ENCODE results near the gene RANBP3L. TPM values are rescaled to one million over a fixed set of nuclear protein-coding genes. Genes with fewer than 3 reads are reported as not detected.
A peak's percentile ranks its signal among the peaks of the same experiment; 100 is the strongest.

The RANBP3L gene
- total and polyA plus RNA-seq, 9 of the 15 experiments (the other 6 are each of a cell fraction or from before 2014, with no cell fraction given) = 0.01 to 0.06 TPM; not detected in 7

DNA sequence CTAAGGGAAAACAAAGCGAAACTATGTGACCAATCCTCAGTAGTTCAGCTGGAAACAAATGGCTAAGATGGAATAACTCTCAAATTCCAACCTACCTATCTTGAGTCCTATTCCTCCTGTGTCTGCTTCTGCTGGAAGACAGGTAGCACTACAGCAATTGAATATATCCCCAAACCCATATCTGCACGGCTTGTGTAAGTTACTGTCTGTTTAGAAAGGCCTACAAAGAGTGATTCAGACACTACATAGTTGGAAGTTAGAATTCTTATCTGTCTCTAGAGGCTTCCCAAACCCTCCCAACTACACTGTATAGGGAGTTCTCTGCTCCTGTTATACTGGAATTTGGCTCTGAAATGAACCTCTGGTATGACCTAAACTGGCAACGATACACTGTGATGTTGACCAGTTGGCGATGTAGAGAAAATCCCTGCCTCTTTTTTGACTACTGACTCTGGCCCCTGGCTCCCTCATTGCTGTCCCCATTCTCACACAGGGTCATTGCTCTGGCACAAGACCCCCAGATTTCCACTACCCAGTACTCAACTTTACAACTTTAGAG, 37.4 kb downstream of the RANBP3L start:
- no peaks in the 10 kb centered on the region for H3K36me3 ChIP-seq (ENCODE audit: control insufficient read depth, insufficient read depth, low read length)
- no peak for FAIRE-seq
- intact Hi-C loops (cut with micrococcal nuclease) = loop anchor here (5.0 kb wide), 1 partner anchor 243 kb away; no protein-coding TSS in a partner anchor
- no peaks in the 10 kb centered on the region for H3K9me3 ChIP-seq (replicated peaks; ENCODE audit: control insufficient read depth, insufficient read depth, low read depth, low read length)
- H3K4me3 ChIP-seq = no peak overlapping the region
- H3K79me2 ChIP-seq (ENCODE audit: control insufficient read depth, insufficient read depth, low read length) = no peaks in the 10 kb centered on the region
- 29% methylated on average over 4 of the region's 4 CpGs for WGBS (ENCODE audit: insufficient coverage, low coverage, missing lambda C conversion rate)
- TF ChIP-seq MXI1 (IDR thresholded peaks at IDR 0.05; ENCODE audit: low read depth, low read length) (no peak), ELF1 (tag; IDR thresholded peaks at IDR 0.05) (0 out of 2 replicates have a peak, but pooled peaks have one; percentile 37), FOXA3 (CRISPR knock-in tag; conservative IDR thresholded peaks at IDR 0.05 in 1 of 2, IDR thresholded peaks at IDR 0.05 in 1 of 2) (no peak)
- peaks cover 3 to 4% of the 10 kb centered on the region in 2 experiments; a peak in 4 of 5 replicates for H3K27me3 ChIP-seq (ENCODE audit: control insufficient read depth in 2 of 2, insufficient read depth in 2 of 2, low read length in 2 of 2)
- ATAC-seq = peak; percentile 56
- no peak overlapping the region for H3K9ac ChIP-seq (ENCODE audit: insufficient read depth in 1 of 2, low read depth in 2 of 2, low read length in 2 of 2)
- H3K27ac ChIP-seq (ENCODE audit: extremely low read depth, low read depth, low read length) = 0 out of 3 replicates have a peak overlapping the region, but pooled peaks have one; percentile 17
- ChIA-PET POLR2A (interaction anchor here (0.7 kb wide), 1 partner anchor 461 kb away, joined by 3 read pairs; no protein-coding TSS in a partner anchor), CTCF (ENCODE audit: low intra/inter-chr PET ratio) (no interaction called here)
- H2AFZ ChIP-seq (ENCODE audit: low read depth, low read length) = peak overlapping the region; percentile 79
- in situ Hi-C loops (cut with MboI) = loop anchor here (10.0 kb wide), 1 partner anchor 431 kb away; no protein-coding TSS in a partner anchor
- H3K9me1 ChIP-seq (ENCODE audit: control insufficient read depth, insufficient read depth, low read length) = no peaks in the 10 kb centered on the region
- no peaks in the 10 kb centered on the region for H4K20me1 ChIP-seq (replicated peaks; ENCODE audit: control insufficient read depth, insufficient read depth, low read length)
- H3K4me1 ChIP-seq (replicated peaks in 1 of 2; ENCODE audit: control insufficient read depth in 2 of 2, insufficient read depth in 2 of 2, low read length in 2 of 2) = peaks cover 0 to 6% of the 10 kb centered on the region in 2 experiments; a peak in 1 of 5 replicates
- no TSS peak for BruUV-seq (replicated peaks)
- peak overlapping the region; percentile 47 for H3K4me2 ChIP-seq (ENCODE audit: insufficient read depth, low read length)
- DNase-seq (ENCODE audit: extremely low read depth in 1 of 4, low spot score in 3 of 4) = peak in 1 of 4 experiments; percentile 7

DNA sequence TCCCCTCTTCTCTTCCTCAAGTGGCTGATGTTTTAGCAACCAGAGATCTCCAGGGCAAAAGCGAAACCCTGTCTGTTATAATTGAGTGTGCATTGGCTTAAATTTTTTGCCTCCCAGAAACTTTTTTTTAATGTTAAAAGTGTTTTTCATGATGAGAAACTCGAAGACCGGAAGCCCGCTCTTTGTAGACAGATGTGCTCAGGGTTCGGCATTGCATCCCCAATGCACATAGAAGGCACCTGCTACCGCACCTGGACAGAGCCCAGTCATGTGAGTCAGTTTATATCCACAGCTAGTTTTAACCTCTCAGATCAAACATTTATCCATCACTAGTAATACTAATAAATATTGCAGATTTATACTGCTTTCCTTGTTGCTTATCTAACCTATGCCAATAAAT, 40.5 kb downstream of the RANBP3L start:
- H3K27ac ChIP-seq (ENCODE audit: extremely low read depth, low read depth, low read length) = no peak overlapping the region
- intact Hi-C loops (cut with micrococcal nuclease) = loop anchor here (5.0 kb wide), 1 partner anchor 246 kb away; no protein-coding TSS in a partner anchor
- no TSS peak for BruUV-seq (replicated peaks)
- TF ChIP-seq SAP30 (IDR thresholded peaks at IDR 0.05; ENCODE audit: borderline replicate concordance, insufficient read depth, low read depth, low read length, poor library complexity, severe bottlenecking) (no peak), SMAD4 (CRISPR knock-in tag; conservative IDR thresholded peaks at IDR 0.05) (no peak), ZNF707 (CRISPR knock-in tag; conservative IDR thresholded peaks at IDR 0.05) (no peak), NCOR1 (IDR thresholded peaks at IDR 0.05) (no peak), BRF1 (IDR thresholded peaks at IDR 0.05; ENCODE audit: borderline replicate concordance, extremely low read depth, insufficient read length) (no peak), SPI1 (IDR thresholded peaks at IDR 0.05; ENCODE audit: borderline replicate concordance, low read depth, low read length) (no peak)
- TF ChIP-seq, protein P1, sequence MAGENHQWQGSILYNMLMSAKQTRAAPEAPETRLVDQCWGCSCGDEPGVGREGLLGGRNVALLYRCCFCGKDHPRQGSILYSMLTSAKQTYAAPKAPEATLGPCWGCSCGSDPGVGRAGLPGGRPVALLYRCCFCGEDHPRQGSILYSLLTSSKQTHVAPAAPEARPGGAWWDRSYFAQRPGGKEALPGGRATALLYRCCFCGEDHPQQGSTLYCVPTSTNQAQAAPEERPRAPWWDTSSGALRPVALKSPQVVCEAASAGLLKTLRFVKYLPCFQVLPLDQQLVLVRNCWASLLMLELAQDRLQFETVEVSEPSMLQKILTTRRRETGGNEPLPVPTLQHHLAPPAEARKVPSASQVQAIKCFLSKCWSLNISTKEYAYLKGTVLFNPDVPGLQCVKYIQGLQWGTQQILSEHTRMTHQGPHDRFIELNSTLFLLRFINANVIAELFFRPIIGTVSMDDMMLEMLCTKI (IDR thresholded peaks at IDR 0.05; ENCODE audit: partially characterized antibody) = no peak
- TF ChIP-seq, protein P2, sequence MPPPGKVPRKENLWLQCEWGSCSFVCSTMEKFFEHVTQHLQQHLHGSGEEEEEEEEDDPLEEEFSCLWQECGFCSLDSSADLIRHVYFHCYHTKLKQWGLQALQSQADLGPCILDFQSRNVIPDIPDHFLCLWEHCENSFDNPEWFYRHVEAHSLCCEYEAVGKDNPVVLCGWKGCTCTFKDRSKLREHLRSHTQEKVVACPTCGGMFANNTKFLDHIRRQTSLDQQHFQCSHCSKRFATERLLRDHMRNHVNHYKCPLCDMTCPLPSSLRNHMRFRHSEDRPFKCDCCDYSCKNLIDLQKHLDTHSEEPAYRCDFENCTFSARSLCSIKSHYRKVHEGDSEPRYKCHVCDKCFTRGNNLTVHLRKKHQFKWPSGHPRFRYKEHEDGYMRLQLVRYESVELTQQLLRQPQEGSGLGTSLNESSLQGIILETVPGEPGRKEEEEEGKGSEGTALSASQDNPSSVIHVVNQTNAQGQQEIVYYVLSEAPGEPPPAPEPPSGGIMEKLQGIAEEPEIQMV (tag; conservative IDR thresholded peaks at IDR 0.05; ENCODE audit: low read depth) = no peak

More for the DNA sequence above, 40.5 kb downstream of the RANBP3L start:
- no peak overlapping the region for H3K4me3 ChIP-seq
- peaks cover 0 to 6% of the 10 kb centered on the region in 2 experiments; a peak in 1 of 5 replicates for H3K4me1 ChIP-seq (replicated peaks in 1 of 2; ENCODE audit: control insufficient read depth in 2 of 2, insufficient read depth in 2 of 2, low read length in 2 of 2)
- no peaks in the 10 kb centered on the region for H3K36me3 ChIP-seq (ENCODE audit: control insufficient read depth, insufficient read depth, low read length)
- H2AFZ ChIP-seq (ENCODE audit: low read depth, low read length) = no peak overlapping the region
- 5% methylated on average over 6 of the region's 6 CpGs for WGBS (ENCODE audit: insufficient coverage, low coverage, missing lambda C conversion rate)
- H3K9me1 ChIP-seq (ENCODE audit: control insufficient read depth, insufficient read depth, low read length) = no peaks in the 10 kb centered on the region
- no peak overlapping the region for H3K9ac ChIP-seq (ENCODE audit: insufficient read depth in 1 of 2, low read depth in 2 of 2, low read length in 2 of 2)
- no peak for ATAC-seq
- peaks cover 3 to 4% of the 10 kb centered on the region in 2 experiments; a peak in 4 of 5 replicates for H3K27me3 ChIP-seq (ENCODE audit: control insufficient read depth in 2 of 2, insufficient read depth in 2 of 2, low read length in 2 of 2)
- H3K4me2 ChIP-seq (ENCODE audit: insufficient read depth, low read length) = no peak overlapping the region
- no peaks in the 10 kb centered on the region for H3K79me2 ChIP-seq (ENCODE audit: control insufficient read depth, insufficient read depth, low read length)
- no peak for FAIRE-seq
- H4K20me1 ChIP-seq (replicated peaks; ENCODE audit: control insufficient read depth, insufficient read depth, low read length) = no peaks in the 10 kb centered on the region
- CTCF ChIA-PET (ENCODE audit: low intra/inter-chr PET ratio) = no interaction called here
- no peak for DNase-seq (ENCODE audit: extremely low read depth in 1 of 4, low spot score in 3 of 4)
- H3K9me3 ChIP-seq (replicated peaks; ENCODE audit: control insufficient read depth, insufficient read depth, low read depth, low read length) = no peaks in the 10 kb centered on the region
- in situ Hi-C loops (cut with MboI) = loop anchor here (10.0 kb wide), 1 partner anchor 434 kb away; no protein-coding TSS in a partner anchor
- POLR2A ChIA-PET = interaction anchor here (0.9 to 1.1 kb wide), 2 partner anchors 12 to 20 kb away, joined by 3 read pairs; partner anchors contain the start of gene NADK2

All from K562 (cell line).